Measurements from ENCODE around the gene ANKRD33.
"Not testable (repeated sequence)": the region's sequence is repeated elsewhere in the genome, so short reads cannot be mapped to it uniquely, and the experiment has no call there.

Gene ANKRD33

DNA sequence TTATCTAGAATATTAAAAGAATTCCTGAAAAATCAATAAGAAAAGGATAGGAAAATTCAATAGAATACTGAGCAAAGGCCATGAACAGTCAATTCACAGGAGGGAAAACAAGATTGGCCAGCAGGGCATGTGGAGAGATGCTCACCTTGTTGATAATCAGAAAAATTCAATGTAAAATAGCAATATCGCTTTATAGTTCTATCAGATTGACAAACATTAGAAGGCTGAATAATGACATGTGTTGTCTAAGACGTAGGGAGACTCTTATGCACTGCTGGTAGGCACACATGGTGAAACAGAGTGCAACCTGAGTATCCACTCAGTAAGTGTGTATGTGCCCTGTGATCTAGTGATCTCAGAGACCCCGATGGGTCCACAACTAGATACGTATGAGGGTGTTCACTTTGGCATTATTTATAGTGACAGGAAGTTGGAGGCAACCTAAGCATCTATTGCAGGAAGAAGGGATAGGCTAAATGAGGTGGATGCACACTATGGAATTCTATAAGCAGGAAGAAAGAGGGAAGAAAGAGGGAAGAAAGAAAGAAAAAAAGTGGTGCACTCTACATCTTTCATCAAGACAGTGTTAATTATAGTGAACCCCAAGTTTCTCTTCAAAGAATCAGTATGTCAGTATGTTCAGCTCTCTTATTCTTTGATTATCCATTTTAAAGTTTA lies 3.8 kb upstream of the ANKRD33 start:
- DNase-seq, result no peak

DNA sequence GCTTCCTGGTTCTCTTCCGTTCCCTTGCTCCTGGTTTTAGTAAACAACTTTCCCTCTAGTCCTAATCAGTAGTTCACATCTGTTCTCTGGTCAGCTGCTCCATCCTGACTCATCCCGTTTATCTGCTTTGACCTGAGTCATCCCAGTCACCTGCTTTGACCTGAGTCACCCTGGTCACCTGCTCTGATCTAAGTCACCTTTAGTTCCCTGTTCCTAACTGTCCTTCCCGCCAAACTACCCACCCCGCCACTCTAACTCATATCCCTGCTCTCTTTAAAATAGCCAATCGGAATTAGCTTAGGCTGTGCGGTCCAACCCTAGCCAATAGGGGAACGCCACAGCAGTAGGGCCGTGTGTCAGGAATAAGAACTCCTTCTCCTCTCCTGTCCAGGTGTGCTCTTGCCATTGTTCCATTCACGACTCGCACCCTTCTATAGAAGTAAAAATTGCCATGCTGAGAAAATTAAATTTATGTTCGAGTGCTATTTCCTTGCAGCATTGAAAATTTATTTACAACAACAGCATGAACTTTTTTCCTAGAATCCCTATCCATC lies 3.1 kb upstream of the ANKRD33 start:
- DNase-seq, result no peak

DNA sequence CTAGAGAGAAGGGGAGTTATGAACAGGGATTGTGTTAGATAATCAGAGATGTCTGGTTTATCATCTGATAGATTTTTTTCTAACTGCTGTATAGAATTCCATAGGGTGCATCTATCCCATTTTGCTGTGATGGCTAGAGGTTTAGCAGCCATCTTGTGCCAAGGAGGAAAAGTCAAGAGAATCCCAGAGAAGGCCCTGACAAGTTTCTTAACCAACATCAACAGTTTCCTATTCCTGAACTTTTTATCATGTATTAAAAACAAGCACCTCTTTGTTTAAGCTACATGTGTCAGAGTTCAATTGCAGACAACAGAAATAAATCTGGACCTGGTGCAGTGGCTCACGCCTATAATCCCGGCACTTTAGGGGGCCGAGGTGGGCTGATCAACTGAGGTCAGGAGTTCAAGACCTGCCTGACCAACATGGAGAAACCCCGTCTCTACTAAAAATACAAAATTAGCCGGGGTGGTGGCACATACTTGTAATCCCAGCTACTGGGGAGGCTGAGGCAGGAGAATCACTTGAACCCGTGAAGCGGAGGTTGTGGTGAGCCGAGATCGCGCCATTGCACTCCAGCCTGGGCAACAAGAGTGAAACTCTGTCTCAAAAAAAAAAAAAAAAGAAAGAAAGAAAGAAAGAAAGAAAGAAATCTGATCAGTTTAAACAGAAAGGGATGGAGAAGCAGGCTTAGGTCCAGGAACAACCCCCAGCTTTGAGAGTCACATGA lies 2.4 kb upstream of the ANKRD33 start:
- not testable (repeated sequence) for DNase-seq

DNA sequence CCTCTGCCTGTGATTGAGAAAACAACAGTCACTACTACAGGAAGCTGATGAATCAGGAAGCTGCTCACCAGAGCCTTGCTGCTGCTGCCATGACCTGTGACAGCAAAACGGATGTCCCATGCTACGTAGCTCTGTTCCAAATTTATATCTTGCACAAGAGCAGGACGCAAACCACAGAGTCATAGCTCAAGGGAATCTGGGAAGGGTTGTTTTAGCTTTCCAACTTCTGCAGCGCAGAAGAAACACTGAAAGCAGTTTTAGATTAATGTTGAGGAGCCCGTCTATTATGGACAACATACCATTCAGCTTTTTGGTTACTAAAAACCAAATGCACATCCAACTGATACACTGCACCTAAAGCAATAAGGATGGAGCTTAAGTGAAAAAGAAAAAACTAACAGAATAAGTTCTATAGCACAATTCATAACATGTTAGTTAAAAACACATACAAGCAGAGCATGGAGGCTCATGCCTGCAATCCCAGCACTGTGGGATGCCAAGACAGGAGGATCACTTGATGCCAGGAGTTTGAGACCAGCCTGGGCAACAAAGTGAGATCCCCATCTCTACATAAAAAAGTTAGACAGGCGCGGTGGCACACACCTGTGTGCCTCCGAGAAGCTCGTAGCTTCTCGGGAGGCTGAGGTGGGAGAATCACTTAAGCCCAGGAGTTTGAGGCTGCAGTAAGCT lies 1.7 kb upstream of the ANKRD33 start:
- no peak for DNase-seq

DNA sequence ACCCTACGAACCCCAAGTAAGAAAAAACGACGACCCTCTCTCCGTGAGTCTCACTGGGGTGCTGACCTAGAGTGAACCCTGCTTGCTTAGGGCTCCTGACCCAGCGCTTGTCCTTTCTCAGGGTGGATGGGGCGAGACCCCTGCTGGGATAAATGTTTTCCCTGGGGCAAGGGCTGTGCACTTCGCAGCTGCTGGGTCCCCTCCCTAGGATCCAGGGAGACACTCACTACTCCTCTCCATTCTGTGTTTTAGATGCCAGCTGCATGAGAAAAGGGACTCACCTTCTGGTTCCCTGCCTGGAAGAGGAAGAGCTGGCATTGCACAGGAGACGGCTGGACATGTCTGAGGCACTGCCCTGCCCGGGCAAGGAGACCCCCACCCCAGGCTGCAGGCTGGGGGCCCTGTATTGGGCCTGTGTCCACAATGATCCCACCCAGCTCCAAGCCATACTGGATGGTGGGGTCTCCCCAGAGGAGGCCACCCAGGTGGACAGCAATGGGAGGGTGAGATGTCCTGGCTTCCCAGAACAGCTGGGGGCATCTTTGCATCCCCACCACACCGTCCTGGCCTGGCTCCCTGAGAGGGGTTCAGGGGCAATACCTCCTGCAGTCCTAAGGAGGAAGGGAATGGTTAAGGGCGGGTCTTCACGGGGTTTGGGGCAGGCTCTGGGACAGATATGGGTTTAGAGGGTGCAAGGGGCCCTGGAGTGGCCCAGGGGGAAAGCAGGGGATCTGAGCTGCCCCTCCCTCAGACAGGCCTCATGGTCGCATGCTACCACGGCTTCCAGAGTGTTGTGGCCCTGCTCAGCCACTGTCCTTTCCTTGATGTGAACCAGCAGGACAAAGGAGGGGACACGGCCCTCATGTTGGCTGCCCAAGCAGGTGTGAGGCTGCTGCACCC lies 663 bp downstream of the ANKRD33 start:
- DNase-seq, result no peak

DNA sequence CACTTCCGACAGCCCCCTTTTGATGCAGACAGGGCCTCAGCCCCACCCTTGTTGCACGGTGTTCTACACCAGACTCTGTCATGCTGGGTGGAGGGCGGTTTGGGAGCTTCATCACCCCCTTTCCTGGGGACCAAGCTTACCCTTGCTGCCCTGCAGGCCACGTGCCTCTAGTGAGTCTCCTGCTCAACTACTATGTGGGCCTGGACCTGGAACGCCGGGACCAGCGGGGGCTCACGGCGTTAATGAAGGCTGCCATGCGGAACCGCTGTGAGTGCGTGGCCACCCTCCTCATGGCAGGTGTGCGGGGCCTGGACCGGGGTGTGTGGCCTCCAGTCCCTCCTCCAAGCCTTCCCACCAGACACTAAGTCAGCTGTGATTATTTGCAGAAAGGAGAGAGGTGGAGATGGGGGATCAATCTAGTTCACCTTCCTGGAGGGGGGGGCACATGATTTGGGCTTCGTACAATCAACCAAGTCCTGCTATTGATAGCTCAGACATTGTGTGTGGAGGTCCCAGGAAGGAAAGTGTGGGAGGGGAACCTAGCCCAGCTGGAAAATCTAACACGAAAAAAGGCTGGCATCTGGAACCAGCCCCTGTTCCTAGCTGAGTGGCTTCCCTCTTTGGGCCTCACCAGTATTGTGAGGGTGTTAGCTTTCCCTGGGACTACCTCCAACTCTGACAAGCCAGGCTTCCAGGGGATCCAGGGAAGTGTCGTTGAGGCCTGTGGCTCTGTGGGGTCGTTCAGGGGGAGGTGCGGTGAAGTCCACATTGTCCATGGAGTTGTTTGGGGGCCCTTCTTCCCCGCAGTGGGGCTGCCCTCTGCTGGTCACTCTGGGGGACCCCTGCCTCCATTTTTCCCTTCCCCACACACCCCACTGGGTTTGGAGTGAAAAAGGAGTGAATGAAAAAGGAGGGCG lies 1.6 kb downstream of the ANKRD33 start:
- DNase-seq, result no peak

DNA sequence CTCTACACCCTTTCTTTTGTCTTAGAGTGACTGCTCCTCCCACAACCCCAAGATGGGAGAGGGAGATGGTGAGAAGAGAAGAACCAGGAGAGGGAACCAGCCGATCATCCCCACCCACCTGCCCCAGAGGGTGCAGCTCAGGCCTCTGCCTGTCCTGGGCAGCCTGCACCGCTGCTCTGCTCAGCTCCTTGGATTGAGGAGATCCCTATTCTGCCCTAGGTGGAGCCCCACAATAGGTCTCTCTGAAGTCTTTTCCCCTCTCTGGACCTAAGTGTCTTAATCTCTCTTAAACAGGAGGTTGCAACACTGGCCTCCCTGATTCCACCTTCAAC lies 2.2 kb downstream of the ANKRD33 start:
- DNase-seq, result no peak

DNA sequence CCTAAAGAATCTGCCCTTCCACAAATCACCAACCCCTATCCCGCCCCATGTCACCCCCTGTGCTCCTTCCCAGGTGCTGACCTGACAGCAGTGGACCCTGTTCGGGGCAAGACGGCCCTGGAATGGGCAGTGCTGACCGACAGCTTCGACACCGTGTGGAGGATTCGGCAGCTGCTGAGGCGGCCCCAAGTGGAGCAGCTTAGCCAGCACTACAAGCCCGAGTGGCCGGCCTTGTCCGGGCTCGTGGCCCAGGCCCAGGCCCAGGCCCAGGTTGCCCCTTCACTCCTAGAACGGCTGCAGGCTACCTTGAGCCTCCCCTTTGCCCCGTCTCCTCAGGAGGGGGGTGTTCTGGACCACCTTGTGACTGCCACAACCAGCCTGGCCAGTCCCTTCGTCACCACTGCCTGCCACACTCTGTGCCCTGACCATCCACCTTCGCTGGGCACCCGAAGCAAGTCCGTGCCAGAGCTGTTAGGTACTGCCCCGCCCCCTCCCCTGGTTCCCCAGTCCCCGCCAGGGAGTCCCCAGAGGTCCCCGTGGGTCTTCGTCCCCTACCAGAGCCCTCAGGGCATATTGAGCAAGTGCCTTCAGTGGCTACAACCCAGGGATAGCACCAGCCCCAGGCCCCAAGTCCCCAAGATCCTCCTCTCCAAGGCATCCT lies 2.7 kb downstream of the ANKRD33 start:
- no peak for DNase-seq

DNA sequence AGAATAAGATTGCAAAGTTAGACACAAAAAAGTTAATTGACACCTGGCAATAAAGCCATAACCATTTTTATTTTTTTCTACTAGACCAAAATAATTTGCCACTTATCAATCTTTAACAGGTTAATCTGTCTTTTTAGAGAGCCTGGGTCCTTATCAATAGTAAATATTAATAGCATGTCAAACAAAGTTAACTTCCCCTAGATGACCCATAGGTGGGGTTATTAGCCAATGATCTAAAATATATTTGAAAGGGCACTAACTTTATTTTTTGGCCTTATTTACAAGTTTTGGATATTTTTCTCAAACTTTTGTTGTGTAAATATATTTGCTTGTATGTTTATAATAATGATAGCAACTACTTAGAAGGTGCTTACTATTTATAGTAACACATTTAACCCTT lies 3.9 kb downstream of the ANKRD33 start:
- DNase-seq, result no peak

DNA sequence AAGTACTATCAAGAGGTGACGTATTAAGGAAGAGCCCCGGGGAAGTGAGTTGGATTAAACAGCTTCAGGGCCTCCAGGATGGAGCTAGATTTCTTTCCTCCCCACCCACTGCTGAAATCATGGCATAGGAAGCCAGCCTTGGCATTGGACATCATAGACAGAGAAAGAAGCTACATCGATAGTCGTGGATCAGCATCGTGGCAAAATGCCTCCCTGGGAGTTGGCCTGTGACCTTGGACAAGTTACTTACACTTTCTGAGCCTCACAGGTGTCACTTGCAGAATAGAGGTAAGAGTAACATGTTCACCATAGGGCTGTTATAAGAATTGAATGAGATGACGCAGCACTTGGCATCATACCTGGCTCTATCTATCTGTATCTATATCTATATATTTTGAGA lies 5.9 kb downstream of the ANKRD33 start:
- no peak for DNase-seq

DNA sequence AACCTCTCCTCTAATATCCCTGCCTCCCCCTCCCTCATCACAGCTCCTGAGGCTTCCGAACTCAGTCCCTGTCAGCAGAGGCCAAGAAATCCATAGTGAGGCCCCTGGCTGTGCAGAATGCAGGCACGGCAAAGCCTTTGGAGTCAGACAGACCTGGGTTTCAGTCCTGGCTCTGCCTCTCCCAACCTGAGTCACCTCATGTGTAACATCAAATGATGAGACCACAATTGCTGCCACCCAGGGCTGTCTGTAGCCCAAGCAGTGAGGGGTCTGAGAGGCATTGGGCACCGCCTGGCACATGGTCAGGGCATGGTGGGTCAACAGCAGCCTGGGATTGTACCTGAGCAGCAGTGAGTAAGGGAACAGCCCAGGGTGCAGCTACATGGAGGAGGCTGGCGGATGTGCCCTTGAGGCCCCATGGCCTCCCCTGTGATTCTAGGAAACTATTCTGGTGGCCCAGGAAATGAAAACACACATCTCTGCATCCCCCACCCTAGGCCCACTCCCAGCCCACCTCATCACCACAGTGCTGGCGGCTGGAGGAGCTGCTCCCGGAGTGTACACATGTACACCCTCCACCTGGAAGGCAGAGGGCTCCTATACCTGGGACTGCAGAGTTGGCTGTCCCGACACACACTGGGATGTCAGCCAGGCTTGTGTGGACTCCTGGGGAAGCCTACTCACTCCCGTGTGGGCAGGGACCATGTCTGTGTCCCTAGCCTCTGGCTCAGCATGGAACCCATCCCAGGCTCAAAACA lies 7.7 kb downstream of the ANKRD33 start:
- DNase-seq, result no peak

DNA sequence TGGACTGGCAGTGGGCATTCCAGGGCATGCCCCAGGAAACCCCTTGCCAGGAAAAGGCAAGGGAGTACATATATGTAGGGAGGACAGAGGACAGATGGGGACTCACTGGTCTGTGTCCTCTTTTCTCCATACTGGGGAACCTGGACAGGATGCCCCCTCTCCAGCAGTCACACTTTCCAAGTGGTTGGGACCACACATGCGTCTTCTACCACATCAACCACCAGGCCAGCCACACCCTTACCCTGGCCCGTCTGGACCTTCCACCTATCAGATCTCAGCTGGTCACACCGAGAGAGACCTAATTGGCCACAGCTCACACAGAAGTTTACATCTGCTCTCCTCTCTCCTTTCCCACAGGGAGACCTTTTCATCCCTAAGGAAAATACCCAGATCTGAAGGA lies 8.3 kb downstream of the ANKRD33 start:
- no peak for DNase-seq

DNA sequence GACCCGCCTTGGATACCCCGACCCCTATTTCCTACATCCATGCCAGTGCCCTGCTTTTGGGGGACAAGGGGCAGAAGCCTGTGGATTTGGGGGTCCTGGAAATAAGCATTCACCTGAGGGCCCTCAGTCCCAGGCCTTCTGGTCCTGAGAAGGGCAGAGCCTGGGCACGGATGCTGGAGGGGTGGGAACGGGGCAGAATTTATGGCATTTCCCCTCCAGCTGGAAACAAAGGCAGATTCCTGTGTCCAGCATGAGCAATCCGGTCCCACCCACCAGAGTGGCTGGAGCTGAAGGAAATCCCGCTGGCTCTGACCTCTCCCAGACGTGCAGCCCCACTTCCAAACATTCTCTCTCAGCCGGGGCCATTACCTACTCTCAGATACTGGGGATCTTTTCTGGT lies 9.3 kb downstream of the ANKRD33 start:
- no peak for DNase-seq

DNA sequence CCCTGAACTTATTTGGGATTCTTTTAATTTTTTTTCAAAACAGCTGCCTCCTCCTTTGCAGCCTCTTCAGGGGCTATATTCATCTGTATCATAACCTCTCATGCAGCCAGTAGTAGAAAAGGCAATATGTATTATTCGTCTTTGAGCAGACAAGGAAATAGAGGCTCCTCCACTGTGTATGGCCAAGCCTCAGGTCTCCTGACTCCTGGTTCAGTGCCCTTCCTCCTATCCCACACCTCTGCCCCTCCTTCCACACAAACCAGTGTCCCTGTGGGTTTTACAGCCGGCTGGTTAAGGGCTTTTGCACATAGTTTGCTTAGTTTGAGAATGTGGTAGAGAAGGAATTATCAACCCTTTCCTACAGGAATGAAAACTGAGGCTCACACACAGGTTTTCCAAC lies 10.6 kb downstream of the ANKRD33 start:
- DNase-seq, result no peak

DNA sequence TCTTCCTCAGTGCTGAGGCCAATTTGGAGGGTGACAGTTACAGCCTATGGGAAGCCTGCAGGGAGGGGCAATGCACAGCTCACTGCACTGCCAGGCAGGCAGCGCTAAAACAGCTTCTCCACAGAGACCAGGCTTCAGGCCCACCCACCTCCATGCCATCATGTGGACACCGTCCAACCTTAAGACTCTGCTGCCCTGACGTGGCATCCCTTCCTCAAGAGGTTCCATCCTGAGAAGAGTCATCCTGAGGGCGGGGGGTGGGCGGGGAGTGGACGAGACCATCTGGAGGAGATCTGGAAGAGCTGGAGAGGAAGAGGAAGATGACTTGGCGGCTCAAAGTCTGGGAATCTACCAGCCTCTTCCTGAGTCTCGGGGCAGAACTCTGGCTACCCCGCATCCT lies 11.0 kb downstream of the ANKRD33 start:
- no peak for DNase-seq

DNA sequence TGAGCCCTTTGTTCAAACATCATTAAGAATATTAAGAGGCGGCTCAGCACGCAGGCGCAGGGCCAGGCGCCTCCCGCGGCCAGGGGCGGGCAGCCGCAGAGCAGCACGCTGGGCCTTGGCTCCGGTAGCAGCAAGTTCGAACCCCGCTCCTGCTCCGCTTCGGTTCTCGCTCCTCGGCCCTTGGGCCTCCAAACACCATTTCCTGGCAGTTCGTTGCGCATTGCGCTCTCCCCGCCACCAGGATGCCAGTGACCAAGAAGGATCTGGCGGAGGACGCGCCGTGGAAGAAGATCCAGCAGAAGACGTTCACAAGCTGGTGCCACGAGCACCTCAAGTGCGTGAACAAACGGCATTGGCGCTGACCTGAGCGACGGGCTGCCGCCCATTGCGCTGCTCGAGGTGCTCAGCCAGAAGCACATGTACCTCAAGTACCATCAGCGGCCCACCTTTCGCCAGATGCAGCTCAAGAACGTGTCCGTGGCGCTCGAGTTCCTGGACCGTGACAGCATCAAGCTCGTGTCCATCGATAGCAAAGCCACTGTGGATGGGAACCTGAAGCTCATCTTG lies 12.5 kb downstream of the ANKRD33 start:
- no peak for DNase-seq

DNA sequence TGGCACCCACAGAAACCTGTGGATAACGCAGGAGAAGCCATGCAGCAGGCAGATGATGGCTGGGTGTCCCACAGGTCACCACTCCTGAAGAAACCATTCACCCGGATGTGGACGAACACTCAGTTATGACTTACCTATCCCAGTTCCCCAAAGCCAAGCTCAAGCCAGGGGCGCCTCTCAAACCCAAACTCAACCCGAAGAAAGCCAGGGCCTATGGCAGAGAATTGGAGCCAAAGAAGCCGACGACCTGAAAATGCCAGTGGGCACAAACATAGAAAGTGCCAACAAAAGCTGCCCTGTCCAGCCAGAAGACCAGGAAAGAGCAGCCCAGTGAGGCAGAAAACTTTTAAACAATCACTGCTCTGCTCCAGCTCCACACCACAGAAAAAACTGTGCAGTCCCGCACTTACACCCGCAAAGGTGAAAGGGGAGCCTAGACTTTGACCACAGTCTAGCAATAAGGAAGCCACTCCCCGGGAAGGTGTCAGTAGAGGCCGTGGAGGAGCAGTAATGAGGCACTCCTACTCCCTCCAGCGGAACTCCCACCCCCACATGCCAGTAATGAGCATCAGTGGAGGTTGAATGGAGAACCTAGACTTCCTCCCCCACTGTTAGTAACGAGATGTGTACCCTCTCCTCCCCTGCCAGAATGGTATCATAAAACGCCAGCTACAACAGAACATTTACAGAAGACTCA lies 13.4 kb downstream of the ANKRD33 start:
- no peak for DNase-seq

DNA sequence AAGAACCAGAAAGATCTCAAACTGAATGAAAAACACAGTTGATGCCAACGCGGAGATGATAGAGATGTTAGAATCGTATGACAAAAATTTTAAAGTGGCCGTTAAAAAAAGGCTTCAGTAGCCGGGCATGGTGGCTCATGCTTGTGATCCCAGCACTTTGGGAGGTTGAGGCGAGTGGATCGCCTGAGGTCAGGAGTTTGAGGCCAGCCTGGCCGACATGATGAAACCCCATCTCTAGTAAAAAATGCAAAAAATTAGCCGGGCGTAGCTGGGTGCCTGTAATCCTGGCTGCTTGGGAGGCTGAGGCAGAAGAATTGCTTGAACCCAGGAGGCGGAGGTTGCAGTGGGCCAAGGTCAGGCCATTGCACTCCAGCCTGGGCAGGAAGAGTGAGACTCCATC lies 14.0 kb downstream of the ANKRD33 start:
- no peak for DNase-seq

DNA sequence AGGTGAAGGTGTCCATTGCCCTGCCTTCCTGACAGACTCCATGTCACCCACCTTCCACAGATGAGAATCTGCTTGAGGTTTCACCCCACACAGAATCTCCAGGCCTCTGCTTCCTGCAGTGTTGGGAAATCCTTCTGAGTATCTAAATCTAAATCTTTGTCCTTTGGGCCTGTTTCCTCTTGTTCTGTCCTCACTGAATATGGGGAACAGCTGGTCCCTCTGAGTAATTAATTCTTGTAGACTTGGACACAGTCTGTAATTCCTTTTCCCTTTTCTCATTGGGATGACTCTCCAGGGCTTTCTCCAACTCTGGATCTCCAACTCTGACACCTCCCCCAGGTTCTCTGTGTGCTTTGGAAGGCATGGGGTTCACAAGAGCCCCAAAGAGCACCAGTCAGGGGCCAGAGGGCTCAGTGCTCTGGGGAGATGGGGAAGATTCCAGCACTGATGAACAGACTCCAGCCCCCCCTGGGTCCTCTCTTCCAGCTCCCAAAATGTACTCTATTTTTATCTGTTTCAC lies 17.1 kb downstream of the ANKRD33 start:
- DNase-seq, result no peak
